Heart left ventricle (tissue), 16 donors: ENCODE measurements around the gene CELA1. TPM values are rescaled to one million over a fixed set of nuclear protein-coding genes. Genes with fewer than 3 reads are reported as not detected.
"Not testable (repeated sequence)": the region's sequence is repeated elsewhere in the genome, so short reads cannot be mapped to it uniquely, and the experiment has no call there.

ENCODE experiments used
- ATAC-seq, 4 donors: fragments of 200-7000 bp; cut with Tn5 transposase; one replicate each; pipeline ENCODE4 v1.9.1; 2020 to 2022; ENCODE audit warnings: moderate library complexity in 4 of 4, mild to moderate bottlenecking in 3 of 4, moderate number of reproducible peaks in 1 of 4
- DNase-seq, 5 donors: peaks; one replicate each; pipeline ENCODE4 v3.0.0-alpha.2; 2020
- H3K27ac ChIP-seq, 12 donors: fragments of 200-600 bp; sonication (generic) in 4 of 12; one replicate each; pipeline versions ENCODE4 v1.5.0 to v1.8.0; 2016 to 2022; ENCODE audit warnings: mild to moderate bottlenecking in 2 of 12
- H3K27me3 ChIP-seq, 9 donors: fragments of 200-600 bp; sonication (generic) in 2 of 9; one replicate each; pipeline versions ENCODE4 v1.5.1 to v1.8.0; 2016 to 2022; ENCODE audit warnings: mild to moderate bottlenecking in 3 of 9
- H3K36me3 ChIP-seq, 9 donors: fragments of 200-600 bp; sonication (generic) in 2 of 9; one replicate each; pipeline versions ENCODE4 v1.5.0 to v1.8.0; 2018 to 2022; ENCODE audit warnings: mild to moderate bottlenecking in 2 of 9
- H3K4me1 ChIP-seq, 12 donors: fragments of 200-600 bp; sonication (generic) in 4 of 12; one replicate each; pipeline versions ENCODE4 v1.5.0 to v1.8.0; 2016 to 2022; ENCODE audit warnings: mild to moderate bottlenecking in 3 of 12
- H3K4me3 ChIP-seq, 12 donors: fragments of 200-600 bp; sonication (generic) in 4 of 12; one replicate each; pipeline versions ENCODE4 v1.5.0 to v1.8.0; 2017 to 2022; ENCODE audit warnings: mild to moderate bottlenecking in 9 of 12, moderate library complexity in 4 of 12
- H3K9me3 ChIP-seq, 12 donors: fragments of 200-600 bp; sonication (generic) in 4 of 12; one replicate each; pipeline versions ENCODE4 v1.5.0 to v1.8.0; 2016 to 2022; ENCODE audit warnings: mild to moderate bottlenecking in 1 of 12
- CTCF ChIP-seq, 12 donors: fragments of 200-600 bp; sonication (generic) in 4 of 12; IDR thresholded peaks; one replicate each; pipeline versions ENCODE4 v1.5.0 to v1.8.0; 2018 to 2022; ENCODE audit warnings: antibody characterized with exemption in 12 of 12, mild to moderate bottlenecking in 5 of 12
- POLR2A ChIP-seq, 2 donors: fragments of 450-650 bp; IDR thresholded peaks; one replicate each; pipeline ENCODE4 v1.6.1; 2017; ENCODE audit warnings: antibody characterized with exemption in 2 of 2, mild to moderate bottlenecking in 2 of 2, moderate library complexity in 2 of 2
- WGBS, 4 donors: extraction: QIAGEN DNeasy Blood & Tissue Kit in 2 of 4; methylation state at CpG; one replicate each; pipeline versions ENCODE4 v1.1.5 to v1.1.7; 2013 to 2018; 5-methylcytosine and 5-hydroxymethylcytosine counted together
- intact Hi-C, 10 donors: fragments of 100-400 bp; cut with DNase I; formaldehyde crosslinking; loops; one replicate each; pipeline versions ENCODE4 v1.11.1 to v1.14.2; 2022
- polyA plus RNA-seq, 2 donors: library from polyadenylated mRNA; stranded (reverse); fragments of 200-250 nt; gene quantifications; one replicate each; pipeline ENCODE4 v1.2.3, GENCODE V29; 2013
- total RNA-seq, 9 donors: library from RNA; depleted of rRNA in 2 of 9; stranded (reverse); fragments of >200 nt in 2 of 9; fragmentation: NEBNext Ultra II Directional in 3 of 9; extraction: Animal tissue kit (Norgen Biotek cat#: 25700) in 3 of 9; gene quantifications; one replicate each; pipeline versions ENCODE4 v1.1.0 to v1.2.4, GENCODE V29; 2016 to 2023
- donor health status: ischemic (EF 13 %, LVEDD 7.1; RV severe dilation, severe dysfunction).
- donor health status: healthy with polysubstance abuse.
- donor health status: DM: no; HTN: yes; CAD: no.
- donor health status: DM: no; HTN: no; CAD: no.
- donor health status: ischemic (EF 25% LVEDD 6.9; RV normal size, moderate dysfunction).
- donor health status: ischemic (EF 25% LVEDD 5.7; RV mildly dilated, moderate dysfunction).
- donor health status: healthy.
- donor health status: DM: yes; HTN: yes; CAD: no.
- donor health status: ischemic (EF 35%, LVEDD 5.7; RV mildly dilated, moderate dysfunction).
- donor health status: nonischemic (EF 11% LVEDD 7.7; RV severe dilation, severe dysfunction).
- donor health status: DM: yes; HTN: yes; CAD: no.
- donor health status: PGD.
- donor health status: ischemic (EF 29% LVEDD 5.4; RV normal size, mild dysfunction).
- donor health status: nonischemic (EF 23%, LVEDD 6.1; RV moderate dilation, normal function).

CELA1 gene
- total and polyA plus RNA-seq, 11 donors, result not detected

- no peaks in the 10 kb centered on the region for H3K27me3 ChIP-seq
- no peak for ATAC-seq
- H3K9me3 ChIP-seq, result no peaks in the 10 kb centered on the region
- 93 to 98% (median 94%) methylated on average over 1 of the region's 1 CpG for WGBS, 4 donors
- peaks cover 0 to 43% (median 0%) of the 10 kb centered on the region in 9 donors for H3K36me3 ChIP-seq
- H3K4me3 ChIP-seq, result no peak overlapping the region
- DNase-seq, result no peak
- H3K27ac ChIP-seq, result no peak overlapping the region
- peaks cover 0 to 2% (median 0%) of the 10 kb centered on the region in 12 donors for H3K4me1 ChIP-seq
- intact Hi-C loops, result no loop called here
- TF ChIP-seq CTCF (IDR thresholded peaks at IDR 0.05) (no peak), POLR2A (IDR thresholded peaks at IDR 0.05) (no peak)
These were observed 35.1 kb downstream of the CELA1 start for GRCh38 chr12:51311389-51311788.

- intact Hi-C loops, result no loop called here
- WGBS, 4 donors, result 77 to 88% (median 82%) methylated on average over 6 of the region's 6 CpGs
- H3K4me3 ChIP-seq, result no peak overlapping the region
- H3K27me3 ChIP-seq, result no peaks in the 10 kb centered on the region
- ATAC-seq, result peak in 2 of 4 donors; percentile 36 to 72
- peaks cover 0 to 2% (median 0%) of the 10 kb centered on the region in 12 donors for H3K4me1 ChIP-seq
- H3K36me3 ChIP-seq, result peaks cover 0 to 58% (median 0%) of the 10 kb centered on the region in 9 donors
- no peaks in the 10 kb centered on the region for H3K9me3 ChIP-seq
- TF ChIP-seq CTCF (IDR thresholded peaks at IDR 0.05) (no peak), POLR2A (IDR thresholded peaks at IDR 0.05) (no peak)
- H3K27ac ChIP-seq, result no peak overlapping the region
- DNase-seq, result no peak
These were observed 38.6 kb downstream of the CELA1 start for GRCh38 chr12:51307655-51308593.

- TF ChIP-seq POLR2A (IDR thresholded peaks at IDR 0.05), result no peak
- TF ChIP-seq CTCF (IDR thresholded peaks at IDR 0.05), result no peak
- H3K4me1 ChIP-seq, result peaks cover 0 to 2% (median 0%) of the 10 kb centered on the region in 12 donors
- H3K27me3 ChIP-seq, result no peaks in the 10 kb centered on the region
- DNase-seq (no peak), ATAC-seq (no peak)
- no peak overlapping the region for H3K27ac ChIP-seq
- intact Hi-C loops, result no loop called here
- no peaks in the 10 kb centered on the region for H3K9me3 ChIP-seq
- H3K4me3 ChIP-seq, result no peak overlapping the region
- H3K36me3 ChIP-seq, result peaks cover 0 to 60% (median 0%) of the 10 kb centered on the region in 9 donors
- WGBS, 4 donors, result 79 to 89% (median 88%) methylated on average over 5 of the region's 5 CpGs
These were observed 40.0 kb downstream of the CELA1 start for GRCh38 chr12:51306507-51306906.

- WGBS, 4 donors, result 85 to 93% (median 88%) methylated on average over 10 of the region's 10 CpGs
- H3K4me3 ChIP-seq, ATAC-seq, intact Hi-C loops, H3K4me1 ChIP-seq, H3K9me3 ChIP-seq, H3K27ac ChIP-seq, DNase-seq, H3K27me3 ChIP-seq: not testable (repeated sequence)
- H3K36me3 ChIP-seq, result peaks cover 0 to 81% (median 0%) of the 10 kb centered on the region in 9 donors
These were observed 45.7 kb downstream of the CELA1 start for GRCh38 chr12:51300768-51301167.
